ENCODE results near the gene POU2AF1.

- TF ChIP-seq L3MBTL2 (conservative IDR thresholded peaks at IDR 0.05) = no peak
- no peak for TF ChIP-seq ELF4 (IDR thresholded peaks at IDR 0.05)
Measured at GRCh38 chr11:111362887-111363411, 16.1 kb downstream of the POU2AF1 start.

All from HEK293T (cell line).